Measurements from ENCODE around the gene ISL1. TPM values are rescaled to one million over a fixed set of nuclear protein-coding genes. Genes with fewer than 3 reads are reported as not detected.

Gene ISL1
- not detected for total RNA-seq

GRCh38 chr5:51383131-51384121, at the start of gene ISL1:
Gene ISL1 (plus strand): TSS chr5:51383448. CDS start chr5:51383672, 224 bp downstream.
- POLR2A ChIA-PET, result no interaction called here
- CTCF ChIA-PET, result no interaction called here

DNA sequence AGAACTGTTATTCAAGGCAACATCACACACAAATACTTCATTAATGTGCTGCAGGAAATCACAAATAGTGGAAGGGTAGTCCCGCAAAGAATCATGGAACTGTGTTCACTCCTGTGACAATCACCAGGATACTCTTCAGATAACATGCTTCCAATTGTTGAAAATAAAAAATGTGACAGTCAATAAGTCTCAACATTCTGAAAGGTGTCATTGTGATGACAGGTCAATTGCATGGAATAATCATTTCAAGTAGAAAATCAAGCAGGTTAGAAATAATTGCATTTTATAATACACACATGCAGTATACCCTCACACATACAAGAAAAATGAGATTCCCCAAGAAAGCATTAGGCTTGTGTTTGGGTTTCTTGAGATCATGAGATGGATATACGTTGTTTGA, 46.4 kb upstream of the ISL1 start:
- ChIA-PET POLR2A (no interaction called here), CTCF (no interaction called here)

DNA sequence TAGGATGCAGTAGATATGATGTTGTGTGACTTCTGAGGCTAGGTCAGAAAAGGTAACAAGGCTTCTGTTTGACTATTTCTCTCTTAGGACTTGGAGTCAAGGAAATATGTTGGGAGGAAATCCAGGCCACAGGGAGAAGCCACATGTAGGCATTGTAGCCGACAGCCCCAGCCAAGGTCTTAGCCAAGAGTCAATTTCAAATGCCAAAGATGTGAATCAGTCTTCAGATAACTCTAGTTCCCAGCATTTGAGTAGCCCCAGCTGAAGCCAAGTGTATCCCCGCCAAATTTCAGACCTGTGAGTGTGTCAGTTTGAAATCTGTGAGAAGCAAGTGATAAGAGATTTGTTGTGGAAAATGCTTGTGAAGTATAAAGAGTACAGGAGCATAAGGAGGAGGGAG, 38.1 kb upstream of the ISL1 start:
- CTCF ChIA-PET, result no interaction called here
- POLR2A ChIA-PET, result no interaction called here

GRCh38 chr5:51347157-51347556, 36.1 kb upstream of the ISL1 start:
- POLR2A ChIA-PET, result no interaction called here
- CTCF ChIA-PET, result no interaction called here

- ChIA-PET CTCF (no interaction called here), POLR2A (no interaction called here)
Measured at GRCh38 chr5:51347704-51348103, 35.5 kb upstream of the ISL1 start.

DNA sequence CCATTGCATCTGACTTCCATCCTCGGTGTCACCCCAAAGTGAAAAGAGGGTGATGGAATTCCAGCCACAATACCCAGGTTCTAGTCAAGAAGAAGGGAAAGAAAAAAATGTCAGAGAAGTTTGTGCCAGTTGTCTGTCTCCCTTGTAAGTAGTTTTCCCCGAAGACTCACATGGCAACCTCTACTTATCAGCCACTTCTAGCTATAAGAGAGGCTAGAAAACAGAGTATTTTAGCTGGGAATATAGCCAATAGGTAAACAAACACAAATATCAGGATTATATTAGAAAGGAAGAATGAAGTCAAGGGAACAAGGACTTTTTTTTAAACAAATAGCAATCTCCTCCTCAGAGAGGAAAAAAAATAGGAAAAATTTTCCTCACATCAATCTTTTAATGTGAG, 12.2 kb upstream of the ISL1 start:
- ChIA-PET POLR2A (no interaction called here), CTCF (no interaction called here)

DNA sequence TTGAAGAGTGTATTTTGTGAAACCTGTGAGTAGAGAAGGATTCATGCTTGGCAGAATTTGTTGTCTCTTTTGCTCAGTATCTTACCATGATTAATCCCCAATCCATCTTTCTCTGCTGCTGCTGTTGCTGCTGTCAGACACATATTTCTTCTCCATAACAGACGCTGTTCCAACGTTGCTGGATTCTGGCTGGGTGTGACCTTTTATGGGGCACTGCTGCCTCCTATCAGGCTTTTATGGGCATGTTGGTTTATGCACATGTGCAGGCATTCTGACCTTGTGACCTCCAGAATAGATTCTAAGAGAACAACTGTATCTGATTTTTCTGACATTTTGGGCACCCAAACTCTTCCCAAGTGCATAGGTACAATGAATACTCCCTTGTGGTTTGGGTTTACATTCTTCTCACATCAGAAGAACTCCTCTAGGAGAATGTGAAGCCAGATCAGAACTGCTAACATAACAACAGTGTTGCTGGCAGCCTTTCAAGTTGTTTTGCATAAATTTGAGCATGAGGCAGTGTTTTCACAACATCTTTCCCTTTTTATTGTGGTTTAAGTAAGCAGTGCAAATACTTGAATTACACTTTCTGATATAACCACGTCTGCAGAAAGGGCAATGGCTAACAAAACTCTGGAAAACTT, 9.2 kb upstream of the ISL1 start:
- CTCF ChIA-PET, result no interaction called here

GRCh38 chr5:51375084-51375483, 8.2 kb upstream of the ISL1 start:
- POLR2A ChIA-PET, result no interaction called here
- CTCF ChIA-PET, result no interaction called here

More for the DNA sequence above, 9.2 kb upstream of the ISL1 start:
- POLR2A ChIA-PET, result no interaction called here

- ChIA-PET CTCF (no interaction called here), POLR2A (no interaction called here)
Measured at GRCh38 chr5:51376509-51376908, 6.7 kb upstream of the ISL1 start.

- ChIA-PET CTCF (no interaction called here), POLR2A (no interaction called here)
Measured at GRCh38 chr5:51377151-51378060, 5.8 kb upstream of the ISL1 start.

DNA sequence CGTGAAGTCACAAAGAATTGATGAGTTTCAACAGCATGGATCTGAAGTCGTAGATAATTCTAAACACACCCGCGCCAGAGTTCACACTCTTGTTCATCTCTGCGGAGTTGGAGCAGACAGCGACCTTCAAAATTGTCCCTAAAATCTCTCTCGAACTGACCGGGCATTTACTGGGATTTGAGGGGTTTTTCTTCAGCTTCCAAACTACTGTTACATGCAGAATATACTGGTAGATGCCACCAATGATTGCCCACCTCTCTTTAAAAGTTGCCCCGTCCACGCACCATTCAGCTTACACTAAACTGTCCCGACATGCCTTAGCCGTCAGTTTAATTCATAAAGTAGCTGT, 5.2 kb upstream of the ISL1 start:
- ChIA-PET POLR2A (no interaction called here), CTCF (interaction anchor here (0.6 kb wide), 1 partner anchor 34 kb away, joined by 3 read pairs; no protein-coding TSS in a partner anchor)

- ChIA-PET CTCF (interaction anchor here (0.6 kb wide), 1 partner anchor 33 kb away, joined by 3 read pairs; no protein-coding TSS in a partner anchor), POLR2A (no interaction called here)
Measured at GRCh38 chr5:51378448-51379330, 4.6 kb upstream of the ISL1 start.

DNA sequence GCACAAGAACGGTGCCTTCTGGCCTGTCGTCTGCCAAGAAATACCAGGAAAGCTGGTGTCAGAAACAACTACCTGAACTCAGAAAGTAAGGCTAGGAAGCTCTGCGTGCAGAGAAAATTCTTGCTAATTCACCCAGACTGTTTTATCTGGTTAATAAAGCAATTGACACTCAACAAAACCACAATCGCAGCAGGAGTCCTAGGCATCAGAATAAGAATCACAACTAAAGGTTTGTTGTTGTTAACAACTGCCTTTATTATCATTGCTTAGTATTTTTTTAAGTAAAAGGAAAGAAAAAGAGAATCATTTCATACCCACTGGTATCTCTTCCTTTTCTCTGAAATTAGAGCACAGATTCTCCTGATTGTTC, 3.9 kb upstream of the ISL1 start:
- POLR2A ChIA-PET, result no interaction called here
- CTCF ChIA-PET, result no interaction called here

- POLR2A ChIA-PET, result no interaction called here
- CTCF ChIA-PET, result no interaction called here
Measured at GRCh38 chr5:51380603-51381207, 2.5 kb upstream of the ISL1 start.

DNA sequence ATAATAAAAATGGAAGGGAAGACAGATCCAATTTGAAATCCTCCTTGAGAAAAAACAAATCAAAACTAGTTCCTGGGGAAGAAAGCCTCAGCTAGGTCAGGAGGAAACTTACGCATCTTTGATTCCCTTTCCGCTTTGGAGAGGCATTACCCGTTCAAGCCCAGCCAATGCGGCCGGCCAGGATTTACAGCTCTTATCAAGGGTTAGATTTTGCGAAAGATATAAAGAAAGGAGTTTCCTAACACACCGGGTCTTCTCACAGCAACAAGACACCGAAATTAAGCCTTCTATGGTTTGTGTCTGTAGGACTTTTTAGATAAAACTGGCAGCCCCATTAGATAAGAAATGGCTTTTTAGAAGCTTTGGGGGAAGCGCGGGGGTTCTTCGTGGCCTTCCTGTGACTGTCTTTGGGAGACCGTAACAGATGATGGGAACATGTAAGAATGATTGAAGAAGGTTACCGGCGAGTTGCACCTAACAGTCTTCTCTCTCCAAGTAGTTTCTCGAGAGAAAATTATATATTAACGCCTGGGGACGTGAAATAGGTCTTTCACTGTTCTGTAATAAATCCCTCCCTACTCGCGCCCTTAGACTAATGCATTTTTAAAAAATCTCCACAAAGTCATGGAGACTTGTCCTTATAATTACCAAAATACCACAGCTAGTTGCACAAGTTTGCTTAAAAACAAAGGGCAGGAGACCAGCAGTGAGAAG, 1.3 kb upstream of the ISL1 start:
- CTCF ChIA-PET, result no interaction called here

DNA sequence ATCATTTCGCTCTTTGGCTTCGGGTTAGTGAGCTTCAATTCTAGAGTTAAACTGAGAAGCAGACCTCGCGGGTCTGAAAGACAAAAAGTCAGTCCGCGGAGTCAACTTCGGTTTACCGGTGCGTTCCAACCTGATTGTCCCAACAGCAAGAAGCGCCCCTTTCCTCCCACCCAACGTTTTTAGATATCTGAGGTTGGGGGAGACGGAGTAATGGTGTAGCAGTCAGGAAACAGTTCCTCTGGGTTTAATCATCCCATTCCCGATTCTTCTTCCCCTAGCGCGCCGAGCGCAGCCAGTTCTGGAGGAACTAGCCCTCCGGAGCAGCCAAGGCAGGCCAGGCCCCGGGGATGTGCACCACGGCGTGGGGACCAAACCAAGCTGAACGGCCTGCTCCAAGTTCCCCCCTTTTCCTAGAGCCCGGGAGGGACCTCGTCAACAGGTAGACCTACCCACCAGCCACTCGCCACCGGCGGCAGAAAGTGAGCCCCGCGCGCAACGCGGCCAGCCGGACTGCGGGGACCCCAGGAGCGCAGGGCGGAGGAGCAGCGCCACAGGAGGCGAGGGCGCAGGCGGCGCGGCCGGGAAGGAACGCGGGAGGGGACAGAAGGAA, 622 bp upstream of the ISL1 start:
- ChIA-PET POLR2A (no interaction called here), CTCF (no interaction called here)

More for the DNA sequence above, 1.3 kb upstream of the ISL1 start:
- POLR2A ChIA-PET, result no interaction called here

DNA sequence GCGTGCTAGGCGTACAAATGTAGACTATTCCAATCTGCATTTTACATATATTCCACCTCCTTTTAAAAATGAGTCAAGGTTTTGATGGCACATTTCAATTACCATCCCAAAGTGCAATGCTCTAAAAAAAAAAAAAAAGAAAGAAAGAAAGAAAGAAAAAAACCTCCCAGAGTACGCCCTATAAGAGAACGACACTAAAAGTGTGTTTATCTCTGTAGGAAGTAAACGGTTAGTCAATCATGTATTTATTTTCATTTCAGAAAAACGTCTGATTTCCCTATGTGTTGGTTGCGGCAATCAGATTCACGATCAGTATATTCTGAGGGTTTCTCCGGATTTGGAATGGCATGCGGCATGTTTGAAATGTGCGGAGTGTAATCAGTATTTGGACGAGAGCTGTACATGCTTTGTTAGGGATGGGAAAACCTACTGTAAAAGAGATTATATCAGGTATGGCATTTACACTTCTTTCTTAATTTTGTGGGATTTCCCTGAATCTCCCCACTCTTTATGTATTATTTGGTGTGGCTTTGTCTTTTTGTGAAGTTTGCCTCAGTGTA, 1.1 kb downstream of the ISL1 start:
- ChIA-PET CTCF (no interaction called here), POLR2A (no interaction called here)

- POLR2A ChIA-PET, result no interaction called here
- CTCF ChIA-PET, result no interaction called here
Measured at GRCh38 chr5:51385216-51385615, 2.0 kb downstream of the ISL1 start.
